GM19328 (cell line): ENCODE measurements around the gene SSX3.
"Not testable (repeated sequence)": the region's sequence is repeated elsewhere in the genome, so short reads cannot be mapped to it uniquely, and the experiment has no call there.

ENCODE experiments used
- ATAC-seq: cut with Tn5 transposase; IDR thresholded peaks from one replicate; pipeline ENCODE4 v1.9.1; 2021; ENCODE audit warnings: mild to moderate bottlenecking, moderate library complexity; ENCODE audit not compliant: unreplicated experiment

The SSX3 gene, protein sequence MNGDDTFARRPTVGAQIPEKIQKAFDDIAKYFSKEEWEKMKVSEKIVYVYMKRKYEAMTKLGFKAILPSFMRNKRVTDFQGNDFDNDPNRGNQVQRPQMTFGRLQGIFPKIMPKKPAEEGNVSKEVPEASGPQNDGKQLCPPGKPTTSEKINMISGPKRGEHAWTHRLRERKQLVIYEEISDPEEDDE

GRCh38 chrX:48356315-48357094 lies at the start of gene SSX3:
Gene SSX3 (minus strand): TSS chrX:48356703. CDS start chrX:48355249, 1,454 bp downstream.
- not testable (repeated sequence) for ATAC-seq

DNA sequence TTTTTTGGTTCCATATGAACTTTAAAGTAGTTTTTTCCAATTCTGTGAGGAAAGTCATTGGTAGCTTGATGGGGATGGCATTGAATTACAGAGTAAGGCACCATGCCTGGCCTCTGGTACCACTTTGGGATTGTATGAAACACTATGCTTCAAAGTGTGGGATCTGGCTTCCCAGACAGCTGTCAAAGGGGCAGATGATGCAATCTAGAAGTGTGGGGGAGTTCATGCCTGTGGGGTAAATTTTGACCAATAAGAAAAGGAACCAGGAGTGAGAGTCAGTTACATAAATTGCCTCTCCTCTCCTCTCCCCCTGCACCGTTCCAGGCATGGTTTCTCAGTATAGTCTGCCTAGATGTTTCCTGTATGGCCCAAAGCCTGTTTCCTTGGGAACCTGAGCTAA lies 41.3 kb upstream of the SSX3 start:
- ATAC-seq = not testable (repeated sequence)

DNA sequence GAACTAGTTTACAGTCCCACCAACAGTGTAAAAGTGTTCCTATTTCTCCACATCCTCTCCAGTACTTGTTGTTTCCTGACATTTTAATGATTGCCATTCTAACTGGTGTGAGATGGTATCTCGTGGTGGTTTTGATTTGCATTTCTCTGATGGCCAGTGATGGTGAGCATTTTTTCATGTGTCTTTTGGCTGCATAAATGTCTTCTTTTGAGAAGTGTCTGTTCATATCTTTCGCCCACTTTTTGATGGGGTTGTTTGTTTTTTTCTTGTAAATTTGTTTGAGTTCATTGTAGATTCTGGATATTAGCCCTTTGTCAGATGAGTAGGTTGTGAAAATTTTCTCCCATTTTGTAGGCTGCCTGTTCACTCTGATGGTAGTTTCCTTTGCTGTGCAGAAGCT lies 40.4 kb upstream of the SSX3 start:
- not testable (repeated sequence) for ATAC-seq

DNA sequence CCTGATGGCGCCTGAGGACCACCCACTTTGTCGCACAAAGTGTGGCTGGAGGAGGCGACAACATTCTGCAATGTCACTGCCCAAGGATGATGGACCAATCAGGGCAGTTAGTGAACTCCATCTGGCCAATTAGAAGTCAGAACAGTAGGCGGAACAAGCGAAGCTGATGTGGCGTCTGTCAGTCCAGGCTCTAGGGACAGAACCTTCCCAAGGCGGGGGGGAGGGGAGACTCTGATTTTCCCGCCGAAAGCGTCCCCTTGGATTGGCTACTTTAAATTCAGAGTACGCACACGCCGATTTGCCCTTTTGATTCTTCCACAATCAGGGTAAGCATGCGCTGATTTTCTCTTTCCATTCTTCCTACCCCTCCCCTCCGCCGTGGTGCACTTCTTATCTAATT lies 26.7 kb upstream of the SSX3 start, which contains the start of gene SSX4:
TSS of gene SSX4 (plus strand) at position 301 of the 400 bp plus-strand sequence. CDS start 515 bp downstream, outside the sequence.
- ATAC-seq = not testable (repeated sequence)

DNA sequence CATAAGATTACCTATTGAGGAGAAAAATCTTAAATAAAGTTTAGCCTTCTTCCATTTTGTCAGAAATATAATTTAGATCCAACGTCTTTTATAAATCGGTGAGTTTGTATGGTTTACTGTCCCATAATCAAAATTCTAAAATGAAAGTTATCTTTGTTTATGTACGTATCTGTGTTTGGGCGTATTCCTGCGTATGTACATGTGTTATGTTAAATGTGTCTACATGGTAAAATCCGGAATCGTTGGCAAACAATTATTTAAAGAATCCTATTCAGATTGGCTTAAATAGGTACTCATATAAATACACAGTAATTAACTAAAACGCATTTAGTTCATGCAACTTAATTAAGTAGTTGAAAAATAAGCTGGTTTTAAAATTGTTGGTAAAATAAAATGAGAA lies 13.9 kb upstream of the SSX3 start:
- not testable (repeated sequence) for ATAC-seq

GRCh38 chrX:48367717-48368408 lies 11.4 kb upstream of the SSX3 start:
- not testable (repeated sequence) for ATAC-seq

DNA sequence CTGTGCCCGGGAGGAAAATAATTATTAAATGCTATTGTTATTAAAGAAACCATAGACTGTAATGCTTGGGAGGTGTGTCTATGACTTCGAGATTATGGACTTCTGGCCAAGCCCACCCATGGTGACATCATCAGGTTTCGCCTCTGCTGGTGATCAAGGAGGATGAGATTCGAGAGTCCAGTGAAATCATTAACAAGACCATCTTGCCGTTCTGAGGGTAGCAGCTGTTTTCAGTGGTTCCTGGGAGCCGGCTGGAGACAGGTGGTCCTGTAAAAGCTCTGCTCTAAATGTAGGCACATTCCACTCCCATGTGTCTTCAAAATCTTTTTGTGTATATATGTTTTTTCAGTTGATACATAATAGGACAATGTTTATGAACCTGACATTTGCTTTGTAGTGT lies 2.8 kb upstream of the SSX3 start:
- ATAC-seq = not testable (repeated sequence)

GRCh38 chrX:48357681-48358080 lies 1.2 kb upstream of the SSX3 start:
- no peak for ATAC-seq

DNA sequence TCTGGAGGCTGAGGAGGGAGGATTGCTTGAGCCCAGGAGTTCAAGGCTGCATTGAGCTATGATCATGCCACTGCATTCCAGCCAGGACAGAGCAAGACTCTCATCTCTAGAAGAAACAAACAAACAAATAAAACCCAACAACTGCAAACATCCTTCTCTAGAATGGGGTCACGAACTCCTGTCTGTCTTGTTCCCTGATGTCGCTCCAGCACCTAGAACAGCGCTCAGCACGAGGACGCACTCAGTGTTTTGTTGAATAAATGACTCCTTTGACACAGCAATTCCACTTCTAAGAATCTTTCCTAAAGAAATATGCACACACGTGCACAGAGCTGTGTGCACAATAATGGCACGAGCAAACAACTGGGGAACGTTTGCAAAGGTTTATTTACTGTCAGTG lies 10.4 kb downstream of the SSX3 start:
- not testable (repeated sequence) for ATAC-seq

GRCh38 chrX:48313996-48314395 lies 42.5 kb downstream of the SSX3 start:
- not testable (repeated sequence) for ATAC-seq

- ATAC-seq = no peak
Observed at GRCh38 chrX:48306175-48306574, 50.3 kb downstream of the SSX3 start.
